ENCODE data around the gene TRIM7.
"Not testable (repeated sequence)": the region's sequence is repeated elsewhere in the genome, so short reads cannot be mapped to it uniquely, and the experiment has no call there.

The TRIM7 gene

GRCh38 chr5:181190711-181191525, 14.1 kb downstream of the TRIM7 start:
- peak; percentile 33 for DNase-seq

GRCh38 chr5:181189962-181190710, 14.9 kb downstream of the TRIM7 start:
- DNase-seq, result no peak

GRCh38 chr5:181189363-181189961, 15.5 kb downstream of the TRIM7 start:
- DNase-seq, result peak; percentile 36

- DNase-seq, result peak; percentile 82
Observed at GRCh38 chr5:181188700-181189362, 16.2 kb downstream of the TRIM7 start.

GRCh38 chr5:181187500-181188213, 17.3 kb downstream of the TRIM7 start:
- DNase-seq, result peak; percentile 66

GRCh38 chr5:181186986-181187499, 18.0 kb downstream of the TRIM7 start:
- no peak for DNase-seq

- no peak for DNase-seq
Observed at GRCh38 chr5:181186022-181186421, 19.0 kb downstream of the TRIM7 start.

GRCh38 chr5:181185560-181185959, 19.4 kb downstream of the TRIM7 start:
- DNase-seq, result no peak

GRCh38 chr5:181184845-181185216, 20.2 kb downstream of the TRIM7 start:
- no peak for DNase-seq

- no peak for DNase-seq
Observed at GRCh38 chr5:181182651-181183050, 22.3 kb downstream of the TRIM7 start.

GRCh38 chr5:181181650-181182565, 23.1 kb downstream of the TRIM7 start:
- DNase-seq, result peak; percentile 72

GRCh38 chr5:181177559-181177958, 27.4 kb downstream of the TRIM7 start:
- DNase-seq, result not testable (repeated sequence)

- no peak for DNase-seq
Observed at GRCh38 chr5:181176254-181176952, 28.6 kb downstream of the TRIM7 start.

GRCh38 chr5:181173420-181174342, 31.3 kb downstream of the TRIM7 start:
- DNase-seq, result peak; percentile 68

- DNase-seq, result peak; percentile 49
Observed at GRCh38 chr5:181173027-181173419, 32.0 kb downstream of the TRIM7 start.

- no peak for DNase-seq
Observed at GRCh38 chr5:181171782-181172181, 33.2 kb downstream of the TRIM7 start.

GRCh38 chr5:181170996-181171395, 34.0 kb downstream of the TRIM7 start:
- DNase-seq, result no peak

- DNase-seq, result no peak
Observed at GRCh38 chr5:181170237-181170825, 34.7 kb downstream of the TRIM7 start.
